OCI-LY1 (cell line): ENCODE results near the gene ADAT3.
A peak's percentile ranks its signal among the peaks of the same experiment; 100 is the strongest.

Experiments used
- H2AFZ ChIP-seq: fragments of 200-600 bp; sonication (generic), shearing (Covaris generic); 2 replicates; pipeline ENCODE4 v1.6.0; 2014; ENCODE audit warnings: antibody characterized with exemption, mild to moderate bottlenecking, low read length
- H3F3A ChIP-seq: fragments of 200-600 bp; sonication (generic), shearing (Covaris generic); 2 replicates; pipeline ENCODE4 v1.6.0; 2014; ENCODE audit warnings: mild to moderate bottlenecking, antibody characterized with exemption, low read length, moderate library complexity; ENCODE audit not compliant: insufficient read depth
- H3K27ac ChIP-seq: fragments of 200-600 bp; sonication (generic); 2 replicates; pipeline ENCODE4 v1.5.1; 2014; ENCODE audit warnings: low read length, mixed run types, mild to moderate bottlenecking, low read depth; ENCODE audit not compliant: poor library complexity, severe bottlenecking
- H3K27me3 ChIP-seq: fragments of 200-600 bp; sonication (generic); 2 replicates; pipeline ENCODE4 v1.6.0; 2014; ENCODE audit warnings: antibody characterized with exemption, mild to moderate bottlenecking, low read length, moderate library complexity; ENCODE audit not compliant: insufficient read depth
- H3K36me3 ChIP-seq: fragments of 200-600 bp; sonication (generic); 2 replicates; pipeline ENCODE4 v1.6.1; 2014; ENCODE audit warnings: mild to moderate bottlenecking, antibody characterized with exemption, low read length, moderate library complexity, mixed read lengths; ENCODE audit not compliant: insufficient read depth
- H3K4me1 ChIP-seq: fragments of 200-600 bp; sonication (generic); 2 replicates; pipeline ENCODE4 v1.5.1; 2014; ENCODE audit warnings: mild to moderate bottlenecking, low read length, moderate library complexity; ENCODE audit not compliant: insufficient read depth, severe bottlenecking
- H3K4me2 ChIP-seq: fragments of 200-600 bp; sonication (generic), shearing (Covaris generic); 2 replicates; pipeline ENCODE4 v1.6.1; 2014; ENCODE audit warnings: low read length
- H3K4me3 ChIP-seq: fragments of 200-600 bp; sonication (generic); 2 replicates; pipeline ENCODE4 v1.5.1; 2014; ENCODE audit warnings: low read length, low read depth, mild to moderate bottlenecking, mixed read lengths; ENCODE audit not compliant: poor library complexity, severe bottlenecking
- H3K79me2 ChIP-seq: fragments of 200-600 bp; shearing (Covaris generic); 2 replicates; pipeline ENCODE4 v1.6.1; 2016; ENCODE audit warnings: mixed run types, low read length, mixed read lengths; ENCODE audit not compliant: insufficient read depth
- H3K9ac ChIP-seq: fragments of 200-600 bp; sonication (generic), shearing (Covaris generic); 2 replicates; pipeline ENCODE4 v1.6.1; 2014; ENCODE audit warnings: mild to moderate bottlenecking, low read length, mixed read lengths
- H3K9me2 ChIP-seq: fragments of 200-600 bp; sonication (generic), shearing (Covaris generic); 2 replicates; pipeline ENCODE4 v1.6.1; 2014; ENCODE audit warnings: low read depth, mild to moderate bottlenecking, low read length, mixed read lengths
- H3K9me3 ChIP-seq: fragments of 200-600 bp; shearing (Covaris generic); 2 replicates; pipeline ENCODE4 v1.6.1; 2014; ENCODE audit warnings: low read length, mixed read lengths
- H4K20me1 ChIP-seq: fragments of 200-600 bp; sonication (generic), shearing (Covaris generic); 2 replicates; pipeline ENCODE4 v1.6.0; 2016; ENCODE audit warnings: mild to moderate bottlenecking, low read length; ENCODE audit not compliant: insufficient read depth
- EZH2 ChIP-seq: fragments of 200-600 bp; sonication (generic), shearing (Covaris generic); IDR thresholded peaks from 2 replicates; pipeline ENCODE4 v1.8.0; 2017; ENCODE audit warnings: borderline replicate concordance, mixed run types, mild to moderate bottlenecking, antibody characterized with exemption, low read length, moderate library complexity, mixed read lengths
- TF ChIP-seq, protein P1 (sequence below): fragments of 200-600 bp; sonication (generic), shearing (Covaris generic); IDR thresholded peaks from 2 replicates; pipeline ENCODE4 v1.5.1; 2017; ENCODE audit warnings: mild to moderate bottlenecking, antibody characterized with exemption, low read length, moderate library complexity, mixed read lengths

The ADAT3 gene

GRCh38 chr19:1925544-1925943, 20.3 kb downstream of the ADAT3 start:
- H4K20me1 ChIP-seq: no peaks in the 10 kb centered on the region
- H3K4me3 ChIP-seq: no peak overlapping the region
- no peak for TF ChIP-seq EZH2
- TF ChIP-seq, protein P1, sequence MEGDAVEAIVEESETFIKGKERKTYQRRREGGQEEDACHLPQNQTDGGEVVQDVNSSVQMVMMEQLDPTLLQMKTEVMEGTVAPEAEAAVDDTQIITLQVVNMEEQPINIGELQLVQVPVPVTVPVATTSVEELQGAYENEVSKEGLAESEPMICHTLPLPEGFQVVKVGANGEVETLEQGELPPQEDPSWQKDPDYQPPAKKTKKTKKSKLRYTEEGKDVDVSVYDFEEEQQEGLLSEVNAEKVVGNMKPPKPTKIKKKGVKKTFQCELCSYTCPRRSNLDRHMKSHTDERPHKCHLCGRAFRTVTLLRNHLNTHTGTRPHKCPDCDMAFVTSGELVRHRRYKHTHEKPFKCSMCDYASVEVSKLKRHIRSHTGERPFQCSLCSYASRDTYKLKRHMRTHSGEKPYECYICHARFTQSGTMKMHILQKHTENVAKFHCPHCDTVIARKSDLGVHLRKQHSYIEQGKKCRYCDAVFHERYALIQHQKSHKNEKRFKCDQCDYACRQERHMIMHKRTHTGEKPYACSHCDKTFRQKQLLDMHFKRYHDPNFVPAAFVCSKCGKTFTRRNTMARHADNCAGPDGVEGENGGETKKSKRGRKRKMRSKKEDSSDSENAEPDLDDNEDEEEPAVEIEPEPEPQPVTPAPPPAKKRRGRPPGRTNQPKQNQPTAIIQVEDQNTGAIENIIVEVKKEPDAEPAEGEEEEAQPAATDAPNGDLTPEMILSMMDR: no peak
- no peaks in the 10 kb centered on the region for H3K9me3 ChIP-seq
- no peak overlapping the region for H2AFZ ChIP-seq
- H3K9me2 ChIP-seq: no peaks in the 10 kb centered on the region
- peaks cover 27% of the 10 kb centered on the region for H3K4me1 ChIP-seq
- peaks cover 37% of the 10 kb centered on the region for H3K36me3 ChIP-seq
- H3F3A ChIP-seq: 0 out of 2 replicates have a peak, but pooled peaks cover 3% of the 10 kb centered on the region
- H3K27ac ChIP-seq: no peak overlapping the region
- H3K27me3 ChIP-seq: no peaks in the 10 kb centered on the region
- no peak overlapping the region for H3K4me2 ChIP-seq
- no peaks in the 10 kb centered on the region for H3K79me2 ChIP-seq
- no peak overlapping the region for H3K9ac ChIP-seq

DNA sequence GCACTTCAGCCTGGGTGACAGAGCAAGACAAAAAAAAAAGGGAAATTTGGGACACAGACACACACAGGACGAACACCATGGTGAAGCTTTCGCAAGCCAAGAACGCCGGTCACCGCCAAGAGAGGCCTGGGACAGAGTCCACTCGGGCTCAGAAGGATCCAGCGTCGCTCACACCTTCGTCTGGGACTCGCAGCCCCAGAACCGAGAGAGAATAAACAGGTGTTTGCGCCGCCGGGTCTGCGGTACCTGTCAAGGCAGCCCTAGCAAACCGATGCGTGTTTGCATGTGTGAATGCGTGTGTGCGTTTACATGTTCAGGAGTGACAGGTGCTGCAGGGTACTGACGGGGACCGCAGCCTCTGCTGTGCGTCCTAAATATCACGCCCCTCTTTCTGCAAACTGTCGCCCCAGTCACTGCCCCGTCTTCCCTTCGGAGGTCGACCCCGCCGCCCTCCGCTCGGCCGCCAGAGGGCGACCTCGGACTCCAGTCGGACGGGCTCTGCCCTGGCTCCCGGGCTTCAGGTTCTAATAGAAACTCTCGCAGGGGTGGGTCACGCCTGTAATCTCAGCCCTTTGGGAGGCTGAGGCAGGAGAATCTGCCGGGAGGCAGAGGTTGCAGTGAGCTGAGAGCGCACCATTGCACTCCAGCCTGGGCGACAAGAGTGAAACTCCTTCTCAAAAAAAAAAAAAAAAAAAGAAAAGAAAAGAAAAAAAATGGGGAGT, 24.0 kb downstream of the ADAT3 start:
- Histone ChIP-seq H2AFZ (no peak overlapping the region), H3K4me1 (peaks cover 18% of the 10 kb centered on the region), H3K4me2 (peak overlapping the region; percentile 51), H3K36me3 (peaks cover 12% of the 10 kb centered on the region), H4K20me1 (no peaks in the 10 kb centered on the region), H3F3A (0 out of 2 replicates have a peak, but pooled peaks cover 3% of the 10 kb centered on the region), H3K27ac (no peak overlapping the region), H3K9me2 (no peaks in the 10 kb centered on the region), H3K9me3 (peaks cover 8% of the 10 kb centered on the region; the same call in 1 of the 2 replicates), H3K4me3 (peak overlapping the region; percentile 7), H3K9ac (no peak overlapping the region), H3K27me3 (no peaks in the 10 kb centered on the region; the same call in 1 of the 2 replicates), H3K79me2 (no peaks in the 10 kb centered on the region)
- no peak for TF ChIP-seq EZH2
- TF ChIP-seq, protein P1: peak; percentile 81

GRCh38 chr19:1931445-1931844, 26.2 kb downstream of the ADAT3 start:
- Histone ChIP-seq H3K4me3 (no peak overlapping the region), H3K36me3 (peaks cover 4% of the 10 kb centered on the region; the same call in 1 of the 2 replicates), H3K27me3 (no peaks in the 10 kb centered on the region; the same call in 1 of the 2 replicates), H4K20me1 (no peaks in the 10 kb centered on the region), H3F3A (0 out of 2 replicates have a peak, but pooled peaks cover 3% of the 10 kb centered on the region), H3K9me2 (no peaks in the 10 kb centered on the region), H3K79me2 (no peaks in the 10 kb centered on the region), H3K9me3 (peaks cover 10% of the 10 kb centered on the region; the same call in 1 of the 2 replicates), H3K27ac (no peak overlapping the region), H3K4me2 (no peak overlapping the region), H2AFZ (no peak overlapping the region), H3K9ac (no peak overlapping the region), H3K4me1 (peaks cover 18% of the 10 kb centered on the region)
- no peak for TF ChIP-seq EZH2
- TF ChIP-seq, protein P1: no peak
